ENCODE data around the gene GPR160.

DNA sequence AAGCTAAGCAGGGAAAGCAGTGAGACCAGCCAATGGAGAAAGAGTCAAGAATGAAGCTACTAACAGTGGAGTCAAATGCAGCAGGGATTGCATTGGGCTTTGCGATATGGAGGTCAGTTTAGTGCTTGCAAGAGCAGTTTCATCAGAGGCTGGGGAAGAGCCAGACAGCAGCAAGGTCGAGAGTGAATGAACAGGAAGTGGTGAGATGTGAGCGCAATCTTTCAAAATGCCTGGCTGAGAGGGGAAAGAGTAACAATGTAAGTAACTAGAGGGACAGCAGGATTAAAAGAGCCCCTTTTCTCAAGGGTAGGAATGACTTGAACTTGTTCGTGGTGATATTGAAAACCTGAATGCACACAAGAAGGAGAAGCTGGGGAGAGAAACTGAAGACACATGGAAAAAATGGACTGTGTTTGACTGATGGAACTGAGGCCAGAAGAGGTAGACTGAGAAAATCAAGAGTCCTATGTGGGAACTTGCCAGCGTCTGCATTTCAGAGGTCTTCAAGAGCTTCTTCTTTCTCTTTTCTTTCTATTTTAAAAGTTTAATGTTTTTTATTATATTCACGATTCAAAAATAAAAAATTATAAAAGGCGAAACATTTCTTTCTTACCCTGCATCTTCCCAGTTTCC is 30.6 kb upstream of the GPR160 start:
- TF ChIP-seq EP300 (IDR thresholded peaks at IDR 0.05; ENCODE audit: borderline replicate concordance in 1 of 2, control insufficient read depth in 1 of 2, low read depth in 2 of 2, low read length in 2 of 2) (no peak), RAD51 (IDR thresholded peaks at IDR 0.05) (no peak), TCF12 (IDR thresholded peaks at IDR 0.05; ENCODE audit: low read depth, low read length) (no peak), POLR2AphosphoS5 (IDR thresholded peaks at IDR 0.05; ENCODE audit: low read length) (no peak), POLR2A (IDR thresholded peaks at IDR 0.05; ENCODE audit: low read depth, low read length) (no peak), ZNF217 (IDR thresholded peaks at IDR 0.05) (no peak), SUZ12 (IDR thresholded peaks at IDR 0.05; ENCODE audit: unreplicated experiment) (no peak), CHD2 (IDR thresholded peaks at IDR 0.05; ENCODE audit: borderline replicate concordance, low read depth, low read length) (no peak), EZH2 (IDR thresholded peaks at IDR 0.05; ENCODE audit: borderline replicate concordance, control insufficient read depth, low read depth, low read length) (no peak)
- TF ChIP-seq, protein P1, sequence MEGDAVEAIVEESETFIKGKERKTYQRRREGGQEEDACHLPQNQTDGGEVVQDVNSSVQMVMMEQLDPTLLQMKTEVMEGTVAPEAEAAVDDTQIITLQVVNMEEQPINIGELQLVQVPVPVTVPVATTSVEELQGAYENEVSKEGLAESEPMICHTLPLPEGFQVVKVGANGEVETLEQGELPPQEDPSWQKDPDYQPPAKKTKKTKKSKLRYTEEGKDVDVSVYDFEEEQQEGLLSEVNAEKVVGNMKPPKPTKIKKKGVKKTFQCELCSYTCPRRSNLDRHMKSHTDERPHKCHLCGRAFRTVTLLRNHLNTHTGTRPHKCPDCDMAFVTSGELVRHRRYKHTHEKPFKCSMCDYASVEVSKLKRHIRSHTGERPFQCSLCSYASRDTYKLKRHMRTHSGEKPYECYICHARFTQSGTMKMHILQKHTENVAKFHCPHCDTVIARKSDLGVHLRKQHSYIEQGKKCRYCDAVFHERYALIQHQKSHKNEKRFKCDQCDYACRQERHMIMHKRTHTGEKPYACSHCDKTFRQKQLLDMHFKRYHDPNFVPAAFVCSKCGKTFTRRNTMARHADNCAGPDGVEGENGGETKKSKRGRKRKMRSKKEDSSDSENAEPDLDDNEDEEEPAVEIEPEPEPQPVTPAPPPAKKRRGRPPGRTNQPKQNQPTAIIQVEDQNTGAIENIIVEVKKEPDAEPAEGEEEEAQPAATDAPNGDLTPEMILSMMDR (IDR thresholded peaks at IDR 0.05 in 2 of 3, conservative IDR thresholded peaks at IDR 0.05 in 1 of 3; ENCODE audit: control insufficient read depth in 2 of 3, extremely low read depth in 1 of 3, insufficient read depth in 1 of 3, low read depth in 3 of 3, low read length in 3 of 3), result no peak
- TF ChIP-seq, protein P2, sequence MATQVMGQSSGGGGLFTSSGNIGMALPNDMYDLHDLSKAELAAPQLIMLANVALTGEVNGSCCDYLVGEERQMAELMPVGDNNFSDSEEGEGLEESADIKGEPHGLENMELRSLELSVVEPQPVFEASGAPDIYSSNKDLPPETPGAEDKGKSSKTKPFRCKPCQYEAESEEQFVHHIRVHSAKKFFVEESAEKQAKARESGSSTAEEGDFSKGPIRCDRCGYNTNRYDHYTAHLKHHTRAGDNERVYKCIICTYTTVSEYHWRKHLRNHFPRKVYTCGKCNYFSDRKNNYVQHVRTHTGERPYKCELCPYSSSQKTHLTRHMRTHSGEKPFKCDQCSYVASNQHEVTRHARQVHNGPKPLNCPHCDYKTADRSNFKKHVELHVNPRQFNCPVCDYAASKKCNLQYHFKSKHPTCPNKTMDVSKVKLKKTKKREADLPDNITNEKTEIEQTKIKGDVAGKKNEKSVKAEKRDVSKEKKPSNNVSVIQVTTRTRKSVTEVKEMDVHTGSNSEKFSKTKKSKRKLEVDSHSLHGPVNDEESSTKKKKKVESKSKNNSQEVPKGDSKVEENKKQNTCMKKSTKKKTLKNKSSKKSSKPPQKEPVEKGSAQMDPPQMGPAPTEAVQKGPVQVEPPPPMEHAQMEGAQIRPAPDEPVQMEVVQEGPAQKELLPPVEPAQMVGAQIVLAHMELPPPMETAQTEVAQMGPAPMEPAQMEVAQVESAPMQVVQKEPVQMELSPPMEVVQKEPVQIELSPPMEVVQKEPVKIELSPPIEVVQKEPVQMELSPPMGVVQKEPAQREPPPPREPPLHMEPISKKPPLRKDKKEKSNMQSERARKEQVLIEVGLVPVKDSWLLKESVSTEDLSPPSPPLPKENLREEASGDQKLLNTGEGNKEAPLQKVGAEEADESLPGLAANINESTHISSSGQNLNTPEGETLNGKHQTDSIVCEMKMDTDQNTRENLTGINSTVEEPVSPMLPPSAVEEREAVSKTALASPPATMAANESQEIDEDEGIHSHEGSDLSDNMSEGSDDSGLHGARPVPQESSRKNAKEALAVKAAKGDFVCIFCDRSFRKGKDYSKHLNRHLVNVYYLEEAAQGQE (IDR thresholded peaks at IDR 0.05; ENCODE audit: low read depth, low read length), result no peak
- TF ChIP-seq, protein P3, sequence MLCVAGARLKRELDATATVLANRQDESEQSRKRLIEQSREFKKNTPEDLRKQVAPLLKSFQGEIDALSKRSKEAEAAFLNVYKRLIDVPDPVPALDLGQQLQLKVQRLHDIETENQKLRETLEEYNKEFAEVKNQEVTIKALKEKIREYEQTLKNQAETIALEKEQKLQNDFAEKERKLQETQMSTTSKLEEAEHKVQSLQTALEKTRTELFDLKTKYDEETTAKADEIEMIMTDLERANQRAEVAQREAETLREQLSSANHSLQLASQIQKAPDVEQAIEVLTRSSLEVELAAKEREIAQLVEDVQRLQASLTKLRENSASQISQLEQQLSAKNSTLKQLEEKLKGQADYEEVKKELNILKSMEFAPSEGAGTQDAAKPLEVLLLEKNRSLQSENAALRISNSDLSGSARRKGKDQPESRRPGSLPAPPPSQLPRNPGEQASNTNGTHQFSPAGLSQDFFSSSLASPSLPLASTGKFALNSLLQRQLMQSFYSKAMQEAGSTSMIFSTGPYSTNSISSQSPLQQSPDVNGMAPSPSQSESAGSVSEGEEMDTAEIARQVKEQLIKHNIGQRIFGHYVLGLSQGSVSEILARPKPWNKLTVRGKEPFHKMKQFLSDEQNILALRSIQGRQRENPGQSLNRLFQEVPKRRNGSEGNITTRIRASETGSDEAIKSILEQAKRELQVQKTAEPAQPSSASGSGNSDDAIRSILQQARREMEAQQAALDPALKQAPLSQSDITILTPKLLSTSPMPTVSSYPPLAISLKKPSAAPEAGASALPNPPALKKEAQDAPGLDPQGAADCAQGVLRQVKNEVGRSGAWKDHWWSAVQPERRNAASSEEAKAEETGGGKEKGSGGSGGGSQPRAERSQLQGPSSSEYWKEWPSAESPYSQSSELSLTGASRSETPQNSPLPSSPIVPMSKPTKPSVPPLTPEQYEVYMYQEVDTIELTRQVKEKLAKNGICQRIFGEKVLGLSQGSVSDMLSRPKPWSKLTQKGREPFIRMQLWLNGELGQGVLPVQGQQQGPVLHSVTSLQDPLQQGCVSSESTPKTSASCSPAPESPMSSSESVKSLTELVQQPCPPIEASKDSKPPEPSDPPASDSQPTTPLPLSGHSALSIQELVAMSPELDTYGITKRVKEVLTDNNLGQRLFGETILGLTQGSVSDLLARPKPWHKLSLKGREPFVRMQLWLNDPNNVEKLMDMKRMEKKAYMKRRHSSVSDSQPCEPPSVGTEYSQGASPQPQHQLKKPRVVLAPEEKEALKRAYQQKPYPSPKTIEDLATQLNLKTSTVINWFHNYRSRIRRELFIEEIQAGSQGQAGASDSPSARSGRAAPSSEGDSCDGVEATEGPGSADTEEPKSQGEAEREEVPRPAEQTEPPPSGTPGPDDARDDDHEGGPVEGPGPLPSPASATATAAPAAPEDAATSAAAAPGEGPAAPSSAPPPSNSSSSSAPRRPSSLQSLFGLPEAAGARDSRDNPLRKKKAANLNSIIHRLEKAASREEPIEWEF (IDR thresholded peaks at IDR 0.05; ENCODE audit: insufficient replicate concordance, low read depth, low read length), result no peak
- TF ChIP-seq, protein P4, sequence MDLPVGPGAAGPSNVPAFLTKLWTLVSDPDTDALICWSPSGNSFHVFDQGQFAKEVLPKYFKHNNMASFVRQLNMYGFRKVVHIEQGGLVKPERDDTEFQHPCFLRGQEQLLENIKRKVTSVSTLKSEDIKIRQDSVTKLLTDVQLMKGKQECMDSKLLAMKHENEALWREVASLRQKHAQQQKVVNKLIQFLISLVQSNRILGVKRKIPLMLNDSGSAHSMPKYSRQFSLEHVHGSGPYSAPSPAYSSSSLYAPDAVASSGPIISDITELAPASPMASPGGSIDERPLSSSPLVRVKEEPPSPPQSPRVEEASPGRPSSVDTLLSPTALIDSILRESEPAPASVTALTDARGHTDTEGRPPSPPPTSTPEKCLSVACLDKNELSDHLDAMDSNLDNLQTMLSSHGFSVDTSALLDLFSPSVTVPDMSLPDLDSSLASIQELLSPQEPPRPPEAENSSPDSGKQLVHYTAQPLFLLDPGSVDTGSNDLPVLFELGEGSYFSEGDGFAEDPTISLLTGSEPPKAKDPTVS (IDR thresholded peaks at IDR 0.05; ENCODE audit: low read depth, low read length), result no peak
- TF ChIP-seq, protein P5, sequence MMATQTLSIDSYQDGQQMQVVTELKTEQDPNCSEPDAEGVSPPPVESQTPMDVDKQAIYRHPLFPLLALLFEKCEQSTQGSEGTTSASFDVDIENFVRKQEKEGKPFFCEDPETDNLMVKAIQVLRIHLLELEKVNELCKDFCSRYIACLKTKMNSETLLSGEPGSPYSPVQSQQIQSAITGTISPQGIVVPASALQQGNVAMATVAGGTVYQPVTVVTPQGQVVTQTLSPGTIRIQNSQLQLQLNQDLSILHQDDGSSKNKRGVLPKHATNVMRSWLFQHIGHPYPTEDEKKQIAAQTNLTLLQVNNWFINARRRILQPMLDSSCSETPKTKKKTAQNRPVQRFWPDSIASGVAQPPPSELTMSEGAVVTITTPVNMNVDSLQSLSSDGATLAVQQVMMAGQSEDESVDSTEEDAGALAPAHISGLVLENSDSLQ (IDR thresholded peaks at IDR 0.05), result no peak
